CD4-positive, alpha-beta T cell treated with Interleukin-21 for 1 hour (primary cell): ENCODE data around the gene MAPK11.

Experiments used
- DNase-seq: peaks from one replicate; pipeline ENCODE4 v3.0.0-alpha.2; 2020

Gene MAPK11

DNA sequence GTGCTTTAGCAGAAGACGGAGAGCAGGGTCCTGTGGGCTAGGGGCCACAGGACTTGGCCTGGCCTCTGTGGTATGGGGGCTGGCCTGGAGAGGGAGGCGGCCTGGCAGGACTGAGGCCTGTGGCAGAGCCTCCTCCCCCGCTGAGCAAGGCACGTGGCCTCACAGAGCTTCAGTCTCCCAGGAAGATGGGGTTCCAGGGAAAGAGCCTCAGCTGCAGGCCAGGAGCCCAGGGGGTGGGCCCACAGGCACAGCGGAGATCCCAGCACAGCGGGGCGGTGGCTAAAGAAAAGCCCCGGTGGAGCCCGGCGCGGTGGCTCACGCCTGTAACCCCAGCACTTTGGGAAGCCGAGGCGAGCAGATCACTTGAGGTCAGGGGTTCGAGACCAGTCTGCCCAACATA, 10.9 kb downstream of the MAPK11 start:
- no peak for DNase-seq

GRCh38 chr22:50258361-50259292, 11.6 kb downstream of the MAPK11 start:
- no peak for DNase-seq

DNA sequence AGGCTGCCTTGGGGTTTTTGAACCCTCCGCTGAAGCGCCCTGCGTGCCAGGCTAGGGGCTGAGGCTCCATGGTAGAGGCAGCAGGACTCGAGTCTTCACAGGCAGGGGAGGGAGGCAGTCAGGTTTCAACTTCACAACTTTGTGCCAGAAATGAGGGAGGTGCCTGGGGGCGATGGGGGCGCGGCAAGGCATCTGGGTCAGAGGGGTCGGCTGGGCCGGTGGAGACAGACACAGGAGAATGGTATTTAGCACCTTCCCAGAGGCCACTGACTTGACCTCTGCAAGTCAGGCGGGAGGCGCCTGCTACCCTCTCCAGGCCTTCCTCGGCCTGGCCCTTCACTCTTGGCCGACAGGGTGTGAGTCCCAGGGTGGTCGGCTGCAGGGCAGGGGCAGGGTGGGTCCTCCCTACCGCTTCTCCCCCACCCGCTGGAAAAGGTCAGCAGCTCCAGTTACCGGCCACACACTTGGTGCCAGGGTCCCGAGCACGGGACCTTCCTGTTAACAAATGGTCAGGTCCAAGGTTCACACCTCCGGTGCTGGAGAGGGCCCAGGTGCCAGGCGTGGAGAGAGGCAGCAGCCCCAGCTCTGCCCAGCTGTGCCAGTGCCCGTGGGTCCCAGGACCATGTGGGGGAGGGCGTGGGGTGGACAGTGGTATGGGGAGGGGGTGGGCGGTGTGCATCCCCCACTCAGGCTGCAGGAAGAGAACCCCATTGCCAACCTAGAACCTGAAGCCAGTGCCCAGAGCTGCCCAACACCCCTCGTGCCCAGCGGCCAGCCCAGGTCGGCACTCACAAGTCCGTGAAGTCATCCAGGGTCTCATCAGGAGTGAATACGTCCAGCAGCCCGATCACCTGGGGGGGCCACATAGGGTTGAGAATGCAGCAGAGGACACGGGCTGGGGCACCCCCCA, 12.5 kb downstream of the MAPK11 start:
- no peak for DNase-seq

GRCh38 chr22:50257041-50257440, 13.1 kb downstream of the MAPK11 start:
- no peak for DNase-seq

DNA sequence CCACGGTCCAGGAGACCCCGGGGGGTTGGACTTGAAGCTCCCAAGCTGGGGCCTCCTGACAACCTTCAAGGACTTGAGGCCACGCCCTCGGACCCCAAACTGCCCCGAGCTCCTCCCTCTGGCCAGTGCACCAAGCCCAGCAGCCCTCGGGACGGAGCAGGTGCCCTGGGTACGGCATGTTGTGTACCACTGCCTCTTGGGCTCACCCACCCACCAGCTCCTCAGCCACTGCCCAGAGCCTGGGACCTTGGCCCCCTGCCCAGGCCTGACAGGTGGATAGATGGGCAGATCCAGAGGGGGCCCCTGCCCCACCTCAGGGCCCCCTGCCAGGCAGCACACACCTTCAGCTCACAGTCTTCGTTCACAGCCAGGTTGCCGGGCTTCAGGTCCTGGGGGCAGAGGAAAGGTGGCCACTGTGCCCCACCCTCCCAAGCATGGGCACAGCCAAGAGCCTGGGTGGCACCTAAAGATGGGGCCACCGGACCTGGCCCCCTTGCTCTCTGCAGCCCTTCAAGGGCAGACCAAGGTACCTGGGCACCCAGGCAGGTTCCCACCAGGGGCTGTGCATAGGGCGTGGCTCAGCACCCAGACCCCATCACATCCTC, 13.8 kb downstream of the MAPK11 start:
- DNase-seq: no peak

GRCh38 chr22:50255607-50256006, 14.6 kb downstream of the MAPK11 start:
- DNase-seq: no peak

DNA sequence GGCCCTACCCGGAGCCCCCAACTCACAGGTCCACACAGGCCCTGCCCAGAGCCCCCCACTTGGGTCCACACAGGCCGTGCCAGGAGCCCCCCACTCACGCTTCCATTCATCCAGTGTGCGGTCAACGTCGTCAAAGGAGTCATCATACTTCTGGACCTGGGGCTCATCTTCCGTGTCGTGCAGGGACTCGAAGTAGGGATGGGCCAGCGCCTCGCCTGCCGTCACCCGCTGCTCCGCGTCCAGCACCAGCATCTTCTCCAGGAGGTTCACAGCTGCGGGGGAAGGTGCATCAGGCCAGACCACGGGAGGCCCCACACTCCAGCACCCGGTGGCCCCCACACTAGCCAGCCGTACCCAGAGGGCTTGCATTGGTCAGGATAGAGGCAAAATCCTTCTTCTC, 15.1 kb downstream of the MAPK11 start:
- DNase-seq: no peak

DNA sequence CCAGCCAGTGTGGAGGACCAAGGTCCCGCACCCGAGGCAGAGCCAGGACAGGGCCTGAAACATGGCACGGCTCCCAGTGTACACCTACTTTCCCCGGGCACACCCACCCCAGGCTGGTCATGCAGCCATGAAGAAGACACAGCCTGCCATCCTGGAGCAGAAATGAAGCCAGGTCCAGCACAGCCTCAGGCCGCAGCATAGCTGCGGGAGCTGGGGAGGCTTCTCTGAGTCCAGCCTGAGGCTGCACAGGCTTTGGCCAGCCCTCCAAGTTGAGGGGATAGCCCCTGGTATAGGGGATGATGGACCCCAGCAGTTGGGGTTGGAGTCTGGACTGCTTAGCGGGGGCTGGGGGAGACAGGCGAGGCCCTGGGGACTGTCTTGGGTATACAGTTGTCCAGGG, 16.2 kb downstream of the MAPK11 start:
- DNase-seq: no peak

GRCh38 chr22:50253046-50253915, 16.9 kb downstream of the MAPK11 start:
- no peak for DNase-seq

- peak; percentile 79 for DNase-seq
These were observed 17.8 kb downstream of the MAPK11 start for GRCh38 chr22:50252082-50253045.

DNA sequence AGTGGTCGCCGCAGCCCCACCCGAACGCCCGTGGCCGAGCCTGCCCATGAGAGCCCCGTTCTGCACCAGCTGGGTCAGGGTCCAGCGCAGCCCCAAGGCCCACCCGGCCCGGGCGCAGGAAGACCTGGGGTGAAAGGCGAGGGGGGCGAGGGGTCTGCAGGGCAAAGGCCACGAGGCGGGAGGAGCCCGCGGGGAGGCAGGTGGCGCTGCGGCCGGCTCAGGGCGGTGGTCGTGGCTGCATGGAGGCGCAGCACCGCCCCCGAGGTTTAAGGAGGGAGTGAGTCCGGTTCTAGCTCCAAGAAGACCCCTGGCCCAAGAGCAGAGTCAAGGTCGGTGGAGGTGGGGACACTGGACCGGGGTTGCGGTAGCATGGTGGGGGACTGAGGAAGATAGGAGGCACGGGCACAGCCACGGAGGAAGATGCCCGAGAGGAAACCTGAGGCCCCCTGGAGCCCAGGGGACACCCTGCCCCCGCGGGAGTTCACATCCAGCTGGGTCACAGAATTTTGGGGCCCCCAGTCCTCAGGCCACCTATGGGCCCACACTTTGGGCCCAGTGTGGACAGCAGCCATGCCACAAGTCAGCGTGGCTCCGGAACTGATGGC, 18.6 kb downstream of the MAPK11 start:
- DNase-seq: no peak

DNA sequence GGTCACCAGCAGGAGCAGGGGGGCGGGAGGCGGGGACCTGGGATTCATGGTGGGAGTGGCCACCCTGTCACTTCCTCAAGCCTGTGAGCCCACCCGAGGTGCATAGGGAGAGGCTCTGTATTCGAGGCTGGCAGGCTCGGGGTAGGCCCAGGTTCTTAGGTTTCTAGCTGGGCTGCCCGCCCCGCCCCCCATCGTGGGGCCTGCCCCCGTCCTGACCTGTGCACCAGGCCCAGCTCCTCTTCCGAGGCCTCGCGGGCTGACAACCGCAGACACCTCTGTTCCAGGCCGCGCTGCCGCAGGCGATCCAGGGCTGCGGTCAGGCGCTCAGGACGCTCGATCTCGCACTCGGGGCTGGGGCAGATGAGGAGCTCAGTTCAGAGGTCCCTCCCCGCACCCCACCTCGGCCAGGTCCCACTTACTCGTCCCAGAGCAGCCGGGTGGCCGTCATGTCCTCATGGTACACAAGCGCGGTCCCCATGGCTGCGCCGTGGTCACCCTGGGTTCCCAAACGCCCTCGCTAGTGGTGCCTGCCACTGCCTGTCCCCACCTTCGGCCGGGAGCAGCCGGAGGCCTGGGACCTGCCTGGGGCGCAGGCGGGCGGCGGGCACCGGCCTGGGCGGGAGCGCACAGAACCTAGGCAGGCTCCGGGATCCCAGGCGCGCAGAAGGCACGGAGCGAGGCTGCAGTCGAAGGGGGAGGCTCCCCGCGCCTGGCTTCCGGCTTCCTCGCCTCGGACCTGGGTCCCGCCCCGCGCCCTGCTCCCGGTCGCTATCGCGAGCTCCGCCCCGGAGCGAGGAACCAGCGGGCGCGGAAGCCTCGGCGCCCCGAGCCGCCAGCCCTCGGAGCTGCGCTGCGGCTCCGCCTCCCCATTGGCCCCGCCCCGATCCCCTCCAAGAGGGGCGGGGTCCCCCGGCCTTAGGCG, 19.4 kb downstream of the MAPK11 start, which contains the start of gene HDAC10:
Gene HDAC10 (minus strand): TSS at position 711 of the 922 bp plus-strand sequence. CDS start 233 bp downstream, at position 478.
- DNase-seq: peak; percentile 84

DNA sequence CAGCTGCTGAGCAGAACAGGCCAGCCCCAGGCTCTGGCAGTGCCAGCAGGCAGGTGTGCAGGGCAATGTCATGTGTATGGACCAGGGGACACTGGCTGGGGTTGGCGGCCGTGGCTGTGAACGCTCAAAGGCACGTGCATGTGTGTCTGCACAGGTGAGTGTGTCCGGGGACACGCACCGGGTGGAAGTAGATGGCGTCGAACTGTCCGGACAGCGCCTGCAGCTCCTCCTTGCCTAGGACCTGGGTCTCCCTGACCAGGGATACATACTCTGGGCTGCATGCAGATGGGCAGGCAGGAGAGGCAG, 20.0 kb downstream of the MAPK11 start:
- DNase-seq: no peak

GRCh38 chr22:50249341-50250248, 20.6 kb downstream of the MAPK11 start:
- DNase-seq: no peak

GRCh38 chr22:50248196-50249081, 21.7 kb downstream of the MAPK11 start:
- DNase-seq: no peak

DNA sequence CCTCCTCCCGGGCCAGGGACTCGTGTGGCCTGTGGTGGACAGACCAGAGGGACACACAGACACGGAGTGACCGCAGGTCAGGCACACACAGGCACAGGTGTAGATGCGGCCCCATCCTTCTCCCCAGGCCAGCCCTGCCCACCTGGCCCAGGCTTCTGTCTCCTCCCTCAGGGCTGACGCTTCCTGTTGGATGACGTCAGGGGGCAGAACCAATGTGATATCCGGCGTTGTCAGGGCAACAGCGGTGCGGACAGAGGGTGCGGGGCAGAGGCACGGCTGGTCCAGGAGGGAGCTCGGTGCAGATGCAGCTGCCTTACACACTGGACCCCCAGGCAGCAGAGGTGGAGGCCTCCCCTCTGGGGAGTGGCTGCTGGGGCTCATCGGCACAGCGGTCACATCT, 22.4 kb downstream of the MAPK11 start:
- DNase-seq: peak; percentile 83
